Activated CD4-positive, alpha-beta memory T cell treated with anti-CD3 and anti-CD28 coated beads, Interleukin-2, amount 10 ng/mL, durations not matched to agents 7 days and 5 days (primary cell): Measurements from ENCODE around the gene EYA2. TPM values are rescaled to one million over a fixed set of nuclear protein-coding genes. Genes with fewer than 3 reads are reported as not detected.

Experiments used
- CTCF ChIA-PET: fragments of 350-600 bp; sonication (Branson Sonifier 250); formaldehyde crosslinking; loops from one replicate; lab custom pipeline; 2021; ENCODE audit warnings: antibody characterized with exemption, inconsistent platforms; lab: Charles Lee
- POLR2A ChIA-PET: fragments of 350-600 bp; sonication (Branson Sonifier 250); formaldehyde crosslinking; loops from one replicate; lab custom pipeline; 2021; ENCODE audit warnings: antibody characterized with exemption; lab: Charles Lee
- DNase-seq: peaks from one replicate; pipeline ENCODE4 v3.0.0-alpha.2; 2020
- H3K27ac Mint-ChIP-seq: one replicate; pipeline ENCODE4 v1.8.0; 2021; ENCODE audit warnings: mild to moderate bottlenecking, mixed read lengths
- H3K27me3 Mint-ChIP-seq: one replicate; pipeline ENCODE4 v1.8.0; 2021; ENCODE audit warnings: mixed read lengths
- H3K36me3 Mint-ChIP-seq: one replicate; pipeline ENCODE4 v1.8.0; 2021; ENCODE audit warnings: low read depth, mixed read lengths
- H3K4me1 Mint-ChIP-seq: one replicate; pipeline ENCODE4 v1.8.0; 2021; ENCODE audit warnings: mixed read lengths
- H3K4me3 Mint-ChIP-seq: one replicate; pipeline ENCODE4 v1.8.0; 2021; ENCODE audit warnings: mild to moderate bottlenecking, mixed read lengths
- H3K9me3 Mint-ChIP-seq: one replicate; pipeline ENCODE4 v1.8.0; 2021; ENCODE audit warnings: mixed read lengths
- total RNA-seq, 2 experiments: library from RNA; stranded (reverse); gene quantifications; one replicate each; pipeline ENCODE4 v1.2.3, GENCODE V29; 2021

The EYA2 gene
- total RNA-seq, 2 experiments from 2014 or later = 0.15 to 0.28 TPM

GRCh38 chr20:47019121-47019824 is 124.6 kb downstream of the EYA2 start:
- DNase-seq = no peak
- POLR2A ChIA-PET = no interaction called here
- Mint-ChIP-seq H3K36me3 (no peaks in the 10 kb centered on the region), H3K27me3 (peaks cover 44% of the 10 kb centered on the region), H3K4me1 (no peaks in the 10 kb centered on the region), H3K9me3 (no peaks in the 10 kb centered on the region), H3K4me3 (no peak overlapping the region), H3K27ac (no peak overlapping the region)
- CTCF ChIA-PET = interaction anchor here (1.0 to 1.8 kb wide), 4 partner anchors 80 to 267 kb away, joined by 4 to 8 read pairs (median 5); no protein-coding TSS in a partner anchor

GRCh38 chr20:47020231-47020630 is 125.6 kb downstream of the EYA2 start:
- ChIA-PET POLR2A (interaction anchor here (1.2 kb wide), 1 partner anchor 30 kb away, joined by 3 read pairs; no protein-coding TSS in a partner anchor), CTCF (interaction anchor here (1.0 to 1.8 kb wide), 5 partner anchors 40 to 268 kb away, joined by 3 to 8 read pairs (median 4); no protein-coding TSS in a partner anchor)
- no peaks in the 10 kb centered on the region for H3K9me3 Mint-ChIP-seq
- H3K4me1 Mint-ChIP-seq = no peaks in the 10 kb centered on the region
- no peak overlapping the region for H3K27ac Mint-ChIP-seq
- H3K36me3 Mint-ChIP-seq = no peaks in the 10 kb centered on the region
- H3K27me3 Mint-ChIP-seq = peaks cover 45% of the 10 kb centered on the region
- DNase-seq = no peak
- no peak overlapping the region for H3K4me3 Mint-ChIP-seq

GRCh38 chr20:47021850-47022249 is 127.2 kb downstream of the EYA2 start:
- Mint-ChIP-seq H3K27ac (no peak overlapping the region), H3K4me3 (no peak overlapping the region), H3K4me1 (no peaks in the 10 kb centered on the region), H3K27me3 (peaks cover 46% of the 10 kb centered on the region), H3K36me3 (no peaks in the 10 kb centered on the region), H3K9me3 (no peaks in the 10 kb centered on the region)
- ChIA-PET POLR2A (no interaction called here), CTCF (no interaction called here)
- DNase-seq = no peak

- Mint-ChIP-seq H3K36me3 (no peaks in the 10 kb centered on the region), H3K9me3 (no peaks in the 10 kb centered on the region), H3K27ac (no peak overlapping the region), H3K27me3 (peaks cover 47% of the 10 kb centered on the region), H3K4me1 (no peaks in the 10 kb centered on the region), H3K4me3 (no peak overlapping the region)
- no peak for DNase-seq
- ChIA-PET CTCF (no interaction called here), POLR2A (no interaction called here)
Measured at GRCh38 chr20:47024461-47024937, 129.9 kb downstream of the EYA2 start.

- ChIA-PET POLR2A (no interaction called here), CTCF (no interaction called here)
- no peaks in the 10 kb centered on the region for H3K9me3 Mint-ChIP-seq
- DNase-seq = no peak
- no peaks in the 10 kb centered on the region for H3K36me3 Mint-ChIP-seq
- H3K27ac Mint-ChIP-seq = no peak overlapping the region
- no peaks in the 10 kb centered on the region for H3K4me1 Mint-ChIP-seq
- H3K4me3 Mint-ChIP-seq = no peak overlapping the region
- peaks cover 40% of the 10 kb centered on the region for H3K27me3 Mint-ChIP-seq
Measured at GRCh38 chr20:47027042-47027441, 132.4 kb downstream of the EYA2 start.

GRCh38 chr20:47027456-47027855 is 132.8 kb downstream of the EYA2 start:
- no peak overlapping the region for H3K27ac Mint-ChIP-seq
- DNase-seq = no peak
- CTCF ChIA-PET = no interaction called here
- no peak overlapping the region for H3K4me3 Mint-ChIP-seq
- peaks cover 40% of the 10 kb centered on the region for H3K27me3 Mint-ChIP-seq
- H3K36me3 Mint-ChIP-seq = no peaks in the 10 kb centered on the region
- H3K4me1 Mint-ChIP-seq = no peaks in the 10 kb centered on the region
- no peaks in the 10 kb centered on the region for H3K9me3 Mint-ChIP-seq
- POLR2A ChIA-PET = no interaction called here

GRCh38 chr20:47028487-47028886 is 133.8 kb downstream of the EYA2 start:
- Mint-ChIP-seq H3K4me1 (no peaks in the 10 kb centered on the region), H3K9me3 (no peaks in the 10 kb centered on the region), H3K27me3 (peaks cover 33% of the 10 kb centered on the region), H3K27ac (no peak overlapping the region), H3K4me3 (no peak overlapping the region), H3K36me3 (no peaks in the 10 kb centered on the region)
- ChIA-PET CTCF (no interaction called here), POLR2A (no interaction called here)
- no peak for DNase-seq

- H3K36me3 Mint-ChIP-seq = no peaks in the 10 kb centered on the region
- H3K27me3 Mint-ChIP-seq = peaks cover 24% of the 10 kb centered on the region
- DNase-seq = no peak
- ChIA-PET CTCF (no interaction called here), POLR2A (no interaction called here)
- no peaks in the 10 kb centered on the region for H3K9me3 Mint-ChIP-seq
- no peak overlapping the region for H3K27ac Mint-ChIP-seq
- H3K4me1 Mint-ChIP-seq = no peaks in the 10 kb centered on the region
- H3K4me3 Mint-ChIP-seq = no peak overlapping the region
Measured at GRCh38 chr20:47029845-47030244, 135.2 kb downstream of the EYA2 start.

- Mint-ChIP-seq H3K4me3 (no peak overlapping the region), H3K27me3 (peaks cover 20% of the 10 kb centered on the region), H3K4me1 (no peaks in the 10 kb centered on the region), H3K27ac (no peak overlapping the region), H3K36me3 (no peaks in the 10 kb centered on the region), H3K9me3 (no peaks in the 10 kb centered on the region)
- DNase-seq = no peak
- POLR2A ChIA-PET = no interaction called here
- CTCF ChIA-PET = no interaction called here
Measured at GRCh38 chr20:47030271-47030810, 135.7 kb downstream of the EYA2 start.

- Mint-ChIP-seq H3K36me3 (no peaks in the 10 kb centered on the region), H3K9me3 (no peaks in the 10 kb centered on the region), H3K4me1 (no peaks in the 10 kb centered on the region), H3K27me3 (peaks cover 17% of the 10 kb centered on the region), H3K27ac (no peak overlapping the region), H3K4me3 (no peak overlapping the region)
- CTCF ChIA-PET = no interaction called here
- POLR2A ChIA-PET = no interaction called here
- no peak for DNase-seq
Measured at GRCh38 chr20:47031004-47031403, 136.4 kb downstream of the EYA2 start.

GRCh38 chr20:47031821-47032220 is 137.2 kb downstream of the EYA2 start:
- ChIA-PET POLR2A (no interaction called here), CTCF (no interaction called here)
- peaks cover 11% of the 10 kb centered on the region for H3K27me3 Mint-ChIP-seq
- H3K27ac Mint-ChIP-seq = no peak overlapping the region
- H3K4me3 Mint-ChIP-seq = no peak overlapping the region
- no peaks in the 10 kb centered on the region for H3K4me1 Mint-ChIP-seq
- no peaks in the 10 kb centered on the region for H3K9me3 Mint-ChIP-seq
- no peak for DNase-seq
- H3K36me3 Mint-ChIP-seq = no peaks in the 10 kb centered on the region

GRCh38 chr20:47032933-47033578 is 138.4 kb downstream of the EYA2 start:
- H3K36me3 Mint-ChIP-seq = no peaks in the 10 kb centered on the region
- no peaks in the 10 kb centered on the region for H3K4me1 Mint-ChIP-seq
- H3K27ac Mint-ChIP-seq = no peak overlapping the region
- DNase-seq = no peak
- ChIA-PET POLR2A (no interaction called here), CTCF (no interaction called here)
- H3K27me3 Mint-ChIP-seq = peaks cover 8% of the 10 kb centered on the region
- H3K4me3 Mint-ChIP-seq = no peak overlapping the region
- no peaks in the 10 kb centered on the region for H3K9me3 Mint-ChIP-seq

GRCh38 chr20:47033665-47034064 is 139.0 kb downstream of the EYA2 start:
- ChIA-PET CTCF (no interaction called here), POLR2A (no interaction called here)
- peaks cover 10% of the 10 kb centered on the region for H3K27me3 Mint-ChIP-seq
- no peaks in the 10 kb centered on the region for H3K9me3 Mint-ChIP-seq
- no peak overlapping the region for H3K4me3 Mint-ChIP-seq
- no peaks in the 10 kb centered on the region for H3K4me1 Mint-ChIP-seq
- no peak for DNase-seq
- H3K27ac Mint-ChIP-seq = no peak overlapping the region
- H3K36me3 Mint-ChIP-seq = no peaks in the 10 kb centered on the region
